ENCODE results near the gene UGT1A6.

Gene UGT1A6

GRCh38 chr2:233819884-233820773, 127.4 kb downstream of the UGT1A6 start:
- no peak for DNase-seq (ENCODE audit: low spot score)

- no peak for DNase-seq (ENCODE audit: low spot score)
These were observed 128.1 kb downstream of the UGT1A6 start for GRCh38 chr2:233820774-233821105.

GRCh38 chr2:233821196-233821595, 128.5 kb downstream of the UGT1A6 start:
- no peak for DNase-seq (ENCODE audit: low spot score)

GRCh38 chr2:233821709-233822100, 129.0 kb downstream of the UGT1A6 start:
- no peak for DNase-seq (ENCODE audit: low spot score)

- no peak for DNase-seq (ENCODE audit: low spot score)
These were observed 129.5 kb downstream of the UGT1A6 start for GRCh38 chr2:233822101-233822771.
